Brain microvascular endothelial cell (primary cell): ENCODE measurements around the gene TEX13D.

Experiments used
- DNase-seq: peaks from one replicate; pipeline ENCODE4 v3.0.0-alpha.2; 2020
- H3K27ac ChIP-seq: fragments of 250-450 bp; sonication (Bioruptor Pico); 2 replicates; pipeline ENCODE4 v1.5.1; 2020; ENCODE audit warnings: mild to moderate bottlenecking, moderate library complexity
- H3K27me3 ChIP-seq: fragments of 250-450 bp; sonication (Bioruptor Pico); replicated peaks from 2 replicates; pipeline ENCODE4 v1.5.1; 2020; ENCODE audit warnings: mild to moderate bottlenecking
- H3K36me3 ChIP-seq: fragments of 250-450 bp; sonication (Bioruptor Pico); replicated peaks from 2 replicates; pipeline ENCODE4 v1.5.1; 2020; ENCODE audit warnings: mild to moderate bottlenecking
- H3K4me3 ChIP-seq: 2 replicates; pipeline ENCODE4 v1.5.1; 2011; ENCODE audit warnings: low read depth, mild to moderate bottlenecking, control low read depth, low read length, moderate library complexity
- in situ Hi-C: cut with HindIII; loops from 2 replicates; pipeline ENCODE4 v1.10.0; 2017; ENCODE audit warnings: low sequenced_read_pairs, low pct_ligation_motif_present
- TF ChIP-seq, protein P1 (sequence below): IDR thresholded peaks from 2 replicates; pipeline ENCODE4 v1.5.1; 2011; ENCODE audit warnings: low read depth, mild to moderate bottlenecking, moderate library complexity, low read length, control low read depth, inconsistent platforms; ENCODE audit errors: missing control alignments

Gene TEX13D

GRCh38 chrX:124338733-124339514, 6.5 kb downstream of the TEX13D start:
- Histone ChIP-seq H3K27ac (no peak overlapping the region), H3K4me3 (no peak overlapping the region), H3K36me3 (no peaks in the 10 kb centered on the region), H3K27me3 (no peaks in the 10 kb centered on the region)
- DNase-seq: no peak
- in situ Hi-C loops: no loop called here
- TF ChIP-seq, protein P1, sequence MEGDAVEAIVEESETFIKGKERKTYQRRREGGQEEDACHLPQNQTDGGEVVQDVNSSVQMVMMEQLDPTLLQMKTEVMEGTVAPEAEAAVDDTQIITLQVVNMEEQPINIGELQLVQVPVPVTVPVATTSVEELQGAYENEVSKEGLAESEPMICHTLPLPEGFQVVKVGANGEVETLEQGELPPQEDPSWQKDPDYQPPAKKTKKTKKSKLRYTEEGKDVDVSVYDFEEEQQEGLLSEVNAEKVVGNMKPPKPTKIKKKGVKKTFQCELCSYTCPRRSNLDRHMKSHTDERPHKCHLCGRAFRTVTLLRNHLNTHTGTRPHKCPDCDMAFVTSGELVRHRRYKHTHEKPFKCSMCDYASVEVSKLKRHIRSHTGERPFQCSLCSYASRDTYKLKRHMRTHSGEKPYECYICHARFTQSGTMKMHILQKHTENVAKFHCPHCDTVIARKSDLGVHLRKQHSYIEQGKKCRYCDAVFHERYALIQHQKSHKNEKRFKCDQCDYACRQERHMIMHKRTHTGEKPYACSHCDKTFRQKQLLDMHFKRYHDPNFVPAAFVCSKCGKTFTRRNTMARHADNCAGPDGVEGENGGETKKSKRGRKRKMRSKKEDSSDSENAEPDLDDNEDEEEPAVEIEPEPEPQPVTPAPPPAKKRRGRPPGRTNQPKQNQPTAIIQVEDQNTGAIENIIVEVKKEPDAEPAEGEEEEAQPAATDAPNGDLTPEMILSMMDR: no peak

GRCh38 chrX:124341396-124342132, 9.1 kb downstream of the TEX13D start:
- in situ Hi-C loops: no loop called here
- TF ChIP-seq, protein P1: no peak
- H3K27me3 ChIP-seq: no peaks in the 10 kb centered on the region

DNA sequence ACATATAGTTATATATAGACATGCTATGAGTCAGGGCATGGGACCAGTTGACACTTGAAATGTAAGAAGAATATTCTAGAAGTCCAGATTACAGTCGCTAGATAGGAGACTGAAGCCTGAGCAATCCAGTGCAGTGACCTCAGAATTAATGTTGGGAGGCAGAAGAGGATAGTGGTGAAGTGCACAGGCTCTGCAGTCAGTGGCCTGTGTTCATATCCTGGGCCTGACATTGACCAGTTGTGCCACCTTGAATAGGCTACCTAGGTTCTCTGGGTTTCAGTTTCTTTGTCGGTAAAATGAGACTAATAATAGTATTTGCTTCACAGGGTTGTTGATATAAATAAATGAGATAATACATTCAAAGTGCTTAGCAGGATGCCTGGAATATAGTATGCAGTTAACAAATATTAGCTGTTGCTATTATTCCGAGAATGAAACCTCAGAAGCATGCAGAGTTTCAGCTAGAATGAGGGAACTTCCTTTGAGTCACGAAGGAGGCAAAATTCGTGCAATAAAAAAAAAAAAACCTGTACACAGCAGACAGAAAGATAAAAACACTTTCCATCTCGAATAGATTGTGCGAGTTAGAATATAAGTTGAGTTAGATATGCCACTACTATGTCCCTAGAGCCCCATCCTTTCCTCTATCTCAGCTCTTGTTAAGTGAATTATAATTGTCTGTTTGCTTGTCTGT, 9.9 kb downstream of the TEX13D start:
- TF ChIP-seq, protein P1: no peak
- DNase-seq: no peak
- Histone ChIP-seq H3K27ac (no peak overlapping the region), H3K4me3 (no peak overlapping the region), H3K36me3 (no peaks in the 10 kb centered on the region), H3K27me3 (no peaks in the 10 kb centered on the region)
- in situ Hi-C loops: no loop called here

More at GRCh38 chrX:124341396-124342132, 9.1 kb downstream of the TEX13D start:
- H3K4me3 ChIP-seq: no peak overlapping the region
- no peak overlapping the region for H3K27ac ChIP-seq
- no peak for DNase-seq
- no peaks in the 10 kb centered on the region for H3K36me3 ChIP-seq

DNA sequence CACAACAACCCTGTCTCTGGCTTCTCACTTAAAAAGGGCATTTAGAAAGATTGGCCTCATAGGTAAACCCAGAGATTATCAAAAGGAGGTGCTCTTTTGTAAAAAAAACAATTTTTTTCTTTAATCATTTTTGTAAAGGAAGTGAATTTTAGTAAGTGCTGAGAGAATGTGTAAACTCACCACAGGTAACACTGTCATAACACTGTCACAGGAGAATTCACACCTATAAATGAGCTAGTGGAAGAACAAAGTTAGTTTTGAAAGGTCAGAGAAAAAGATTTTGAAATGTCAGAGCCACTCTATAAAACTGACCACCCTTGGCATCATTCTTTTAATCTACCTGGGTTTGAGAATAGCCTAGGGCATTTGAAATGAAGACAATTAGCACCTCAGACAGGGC, 10.6 kb downstream of the TEX13D start:
- TF ChIP-seq, protein P1: no peak
- no peak overlapping the region for H3K27ac ChIP-seq
- H3K27me3 ChIP-seq: no peaks in the 10 kb centered on the region
- no peak for DNase-seq
- no peaks in the 10 kb centered on the region for H3K36me3 ChIP-seq
- in situ Hi-C loops: no loop called here
- no peak overlapping the region for H3K4me3 ChIP-seq

DNA sequence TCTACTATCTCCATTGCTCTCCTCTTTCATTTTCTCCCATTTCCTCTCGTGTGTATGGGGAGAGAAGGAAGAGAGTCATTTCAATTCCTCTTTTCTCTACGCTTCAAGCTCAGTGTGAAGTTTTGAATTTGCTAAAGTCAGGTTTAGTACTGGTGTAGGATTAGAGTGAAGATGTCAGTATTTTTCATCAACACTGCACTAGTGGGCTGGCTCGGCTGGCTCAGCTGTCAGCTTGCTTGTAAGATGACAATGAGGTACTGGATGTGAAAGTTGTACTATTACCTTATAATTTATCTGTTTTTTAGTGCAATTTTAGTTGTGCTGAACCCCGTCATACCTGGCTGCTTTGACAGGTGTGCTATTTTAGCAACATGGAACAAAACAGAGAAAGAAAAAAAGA, 11.8 kb downstream of the TEX13D start:
- no peak overlapping the region for H3K27ac ChIP-seq

More for the DNA sequence above, 11.8 kb downstream of the TEX13D start:
- H3K36me3 ChIP-seq: no peaks in the 10 kb centered on the region
- no peaks in the 10 kb centered on the region for H3K27me3 ChIP-seq
- no peak for DNase-seq
- in situ Hi-C loops: no loop called here
- H3K4me3 ChIP-seq: no peak overlapping the region
- TF ChIP-seq, protein P1: no peak
